GM15510 (cell line): Measurements from ENCODE around the gene OPCML.

Source experiments
- POLR2A ChIP-seq: IDR thresholded peaks from 3 replicates; pipeline ENCODE4 v1.6.1; 2011; ENCODE audit warnings: borderline replicate concordance; ENCODE audit not compliant: insufficient read length; ENCODE audit errors: extremely low read depth

OPCML gene

GRCh38 chr11:133362916-133363315 is 169.4 kb downstream of the OPCML start:
- no peak for TF ChIP-seq POLR2A

- no peak for TF ChIP-seq POLR2A
Observed at GRCh38 chr11:133362156-133362555, 170.1 kb downstream of the OPCML start.

- TF ChIP-seq POLR2A = no peak
Observed at GRCh38 chr11:133361689-133361994, 170.7 kb downstream of the OPCML start.

- TF ChIP-seq POLR2A = no peak
Observed at GRCh38 chr11:133360860-133361688, 171.2 kb downstream of the OPCML start.

GRCh38 chr11:133355095-133355494 is 177.2 kb downstream of the OPCML start:
- TF ChIP-seq POLR2A = no peak

GRCh38 chr11:133354069-133354468 is 178.2 kb downstream of the OPCML start:
- TF ChIP-seq POLR2A = no peak

GRCh38 chr11:133350045-133350444 is 182.3 kb downstream of the OPCML start:
- TF ChIP-seq POLR2A = no peak

- no peak for TF ChIP-seq POLR2A
Observed at GRCh38 chr11:133347988-133348387, 184.3 kb downstream of the OPCML start.

- no peak for TF ChIP-seq POLR2A
Observed at GRCh38 chr11:133346137-133346536, 186.2 kb downstream of the OPCML start.

GRCh38 chr11:133343951-133344350 is 188.3 kb downstream of the OPCML start:
- no peak for TF ChIP-seq POLR2A

- no peak for TF ChIP-seq POLR2A
Observed at GRCh38 chr11:133339495-133340140, 192.7 kb downstream of the OPCML start.

GRCh38 chr11:133338588-133338987 is 193.7 kb downstream of the OPCML start:
- TF ChIP-seq POLR2A = no peak

- TF ChIP-seq POLR2A = no peak
Observed at GRCh38 chr11:133337951-133338418, 194.3 kb downstream of the OPCML start.

- no peak for TF ChIP-seq POLR2A
Observed at GRCh38 chr11:133337193-133337592, 195.1 kb downstream of the OPCML start.

- TF ChIP-seq POLR2A = no peak
Observed at GRCh38 chr11:133331031-133331430, 201.3 kb downstream of the OPCML start.

GRCh38 chr11:133326849-133327248 is 205.5 kb downstream of the OPCML start:
- no peak for TF ChIP-seq POLR2A

- no peak for TF ChIP-seq POLR2A
Observed at GRCh38 chr11:133326332-133326731, 206.0 kb downstream of the OPCML start.

GRCh38 chr11:133325711-133326110 is 206.6 kb downstream of the OPCML start:
- no peak for TF ChIP-seq POLR2A
